Measurements from ENCODE around the gene ZNF385B. TPM values are rescaled to one million over a fixed set of nuclear protein-coding genes. Genes with fewer than 3 reads are reported as not detected.

Gene ZNF385B
- total RNA-seq, 4 donors from 2014 or later = 1.6 to 7.4 (median 3.9) TPM; not detected in 1

DNA sequence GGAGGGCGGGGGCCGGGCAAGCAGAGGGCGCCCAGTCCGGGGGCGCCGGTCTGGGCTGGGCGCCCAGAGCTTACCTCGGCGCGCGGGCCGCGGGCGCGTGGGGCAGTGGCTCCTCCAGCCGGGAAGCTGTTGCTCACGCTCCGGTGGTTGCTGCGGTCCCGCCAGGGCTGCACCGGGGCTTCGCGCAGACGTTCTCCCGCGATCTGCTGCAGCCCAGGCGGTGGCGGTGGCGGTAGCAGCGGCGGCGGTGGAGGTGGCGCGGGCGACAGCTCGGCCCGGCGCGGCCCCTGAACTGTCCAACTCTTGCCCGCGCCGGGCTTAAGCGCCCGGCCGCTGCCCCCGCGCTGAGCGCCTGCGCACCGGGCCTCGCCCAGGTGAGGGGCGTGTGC, 391 bp downstream of the ZNF385B start:
- Histone ChIP-seq H3K4me1 (peaks cover 0 to 15% (median 3%) of the 10 kb centered on the region in 4 donors), H3K9me3 (no peaks in the 10 kb centered on the region), H3K36me3 (no peaks in the 10 kb centered on the region), H3K27ac (no peak overlapping the region), H3K4me3 (peak overlapping the region; percentile 22 to 62 (median 44)), H3K27me3 (peaks cover 0 to 5% of the 10 kb centered on the region in 2 donors)
- TF ChIP-seq POLR2A (IDR thresholded peaks at IDR 0.05) = no peak
- TF ChIP-seq, protein P1, sequence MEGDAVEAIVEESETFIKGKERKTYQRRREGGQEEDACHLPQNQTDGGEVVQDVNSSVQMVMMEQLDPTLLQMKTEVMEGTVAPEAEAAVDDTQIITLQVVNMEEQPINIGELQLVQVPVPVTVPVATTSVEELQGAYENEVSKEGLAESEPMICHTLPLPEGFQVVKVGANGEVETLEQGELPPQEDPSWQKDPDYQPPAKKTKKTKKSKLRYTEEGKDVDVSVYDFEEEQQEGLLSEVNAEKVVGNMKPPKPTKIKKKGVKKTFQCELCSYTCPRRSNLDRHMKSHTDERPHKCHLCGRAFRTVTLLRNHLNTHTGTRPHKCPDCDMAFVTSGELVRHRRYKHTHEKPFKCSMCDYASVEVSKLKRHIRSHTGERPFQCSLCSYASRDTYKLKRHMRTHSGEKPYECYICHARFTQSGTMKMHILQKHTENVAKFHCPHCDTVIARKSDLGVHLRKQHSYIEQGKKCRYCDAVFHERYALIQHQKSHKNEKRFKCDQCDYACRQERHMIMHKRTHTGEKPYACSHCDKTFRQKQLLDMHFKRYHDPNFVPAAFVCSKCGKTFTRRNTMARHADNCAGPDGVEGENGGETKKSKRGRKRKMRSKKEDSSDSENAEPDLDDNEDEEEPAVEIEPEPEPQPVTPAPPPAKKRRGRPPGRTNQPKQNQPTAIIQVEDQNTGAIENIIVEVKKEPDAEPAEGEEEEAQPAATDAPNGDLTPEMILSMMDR (IDR thresholded peaks at IDR 0.05) = no peak
- DNase-seq = peak in 1 of 3 donors; percentile 58

DNA sequence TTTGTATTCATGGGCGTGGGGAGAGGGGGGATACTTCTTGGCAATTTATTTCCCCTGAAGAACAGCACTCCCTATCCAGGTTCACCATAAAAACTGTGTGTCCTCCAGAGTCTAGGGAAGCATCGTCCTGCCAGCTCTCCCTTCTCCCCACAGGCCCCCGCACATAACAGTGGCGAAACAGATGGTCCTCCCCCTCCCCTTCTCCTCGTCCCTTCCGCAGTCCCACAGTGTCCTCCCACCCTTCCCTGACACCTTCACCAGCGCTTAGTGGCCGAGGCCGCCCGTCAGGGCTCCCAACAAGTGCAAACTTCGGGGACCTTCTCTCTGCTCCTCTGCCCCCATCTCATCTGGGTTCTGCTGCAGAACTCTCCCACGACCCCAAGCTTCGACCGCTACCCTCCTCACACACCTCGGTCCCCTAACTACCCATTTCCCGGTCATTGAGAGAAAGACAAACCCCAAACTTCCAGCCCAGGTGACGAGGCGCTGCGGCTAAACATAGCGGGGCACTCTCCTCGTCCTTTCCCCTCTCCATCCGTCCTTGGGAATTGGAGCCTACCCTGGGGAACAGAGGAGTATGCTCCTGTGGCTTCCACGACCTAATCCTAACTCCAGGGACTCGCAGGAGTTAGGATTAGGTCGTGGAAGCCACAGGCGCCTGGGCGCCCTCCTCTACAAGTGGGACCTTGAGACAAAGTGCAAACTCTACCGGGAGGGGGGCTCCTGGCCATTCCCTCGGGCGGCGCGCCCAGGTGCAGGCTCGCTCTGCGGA, 971 bp downstream of the ZNF385B start:
- no peak for DNase-seq
- H3K27me3 ChIP-seq = peaks cover 0 to 5% of the 10 kb centered on the region in 2 donors
- H3K4me3 ChIP-seq = peak overlapping the region; percentile 22 to 62 (median 44)

DNA sequence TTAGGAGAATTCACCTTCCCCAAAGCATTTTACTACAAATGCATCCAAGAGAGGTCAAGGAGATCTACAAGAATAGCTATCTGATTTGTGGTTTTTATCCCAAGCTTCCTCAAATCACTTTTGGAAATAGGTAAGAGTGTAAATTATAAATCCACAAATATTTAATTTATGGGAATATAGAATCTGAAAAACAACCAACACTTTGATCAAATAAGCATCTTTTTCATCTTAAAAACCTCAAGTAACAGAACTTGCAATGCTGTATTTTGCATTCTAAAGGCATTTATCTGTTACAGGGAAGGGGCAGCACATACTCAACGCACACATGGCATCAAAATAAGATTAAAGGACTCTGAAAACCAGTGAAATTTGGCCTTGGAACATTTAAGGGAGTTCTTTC, 1.9 kb downstream of the ZNF385B start:
- H3K4me1 ChIP-seq = peaks cover 0 to 15% (median 3%) of the 10 kb centered on the region in 4 donors
- peaks cover 0 to 5% of the 10 kb centered on the region in 2 donors for H3K27me3 ChIP-seq
- H3K36me3 ChIP-seq = no peaks in the 10 kb centered on the region
- no peak overlapping the region for H3K27ac ChIP-seq
- H3K4me3 ChIP-seq = no peak overlapping the region
- DNase-seq = no peak
- TF ChIP-seq, protein P1 (IDR thresholded peaks at IDR 0.05) = no peak
- no peak for TF ChIP-seq POLR2A (IDR thresholded peaks at IDR 0.05)
- H3K9me3 ChIP-seq = no peaks in the 10 kb centered on the region

More for the DNA sequence above, 971 bp downstream of the ZNF385B start:
- no peak for TF ChIP-seq POLR2A (IDR thresholded peaks at IDR 0.05)
- TF ChIP-seq, protein P1 (IDR thresholded peaks at IDR 0.05) = no peak
- Histone ChIP-seq H3K9me3 (no peaks in the 10 kb centered on the region), H3K4me1 (peaks cover 0 to 15% (median 3%) of the 10 kb centered on the region in 4 donors), H3K36me3 (no peaks in the 10 kb centered on the region), H3K27ac (no peak overlapping the region)

DNA sequence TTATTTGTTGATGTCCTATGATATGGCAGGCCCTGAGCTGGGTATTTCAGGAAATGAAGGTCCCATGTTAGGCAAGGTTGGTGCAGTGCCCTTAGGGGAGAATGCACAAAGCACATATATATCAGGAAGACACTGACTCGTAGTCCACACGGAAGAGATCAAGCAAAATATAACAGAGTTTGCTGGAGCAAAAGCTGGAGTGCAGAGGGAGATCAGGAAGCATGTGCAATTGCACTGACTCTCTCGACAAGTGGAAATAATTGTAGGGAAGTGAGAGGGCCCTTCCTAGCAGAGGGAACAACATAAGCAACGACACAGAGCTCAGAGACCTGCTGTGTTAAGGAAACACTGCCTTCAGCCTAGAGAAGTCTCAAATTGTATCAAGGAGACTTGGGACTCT, 4.2 kb downstream of the ZNF385B start:
- TF ChIP-seq, protein P1 (IDR thresholded peaks at IDR 0.05) = no peak
- TF ChIP-seq POLR2A (IDR thresholded peaks at IDR 0.05) = no peak
- peaks cover 0 to 15% (median 3%) of the 10 kb centered on the region in 4 donors for H3K4me1 ChIP-seq
- no peaks in the 10 kb centered on the region for H3K9me3 ChIP-seq
- no peak overlapping the region for H3K27ac ChIP-seq
- peaks cover 0 to 5% of the 10 kb centered on the region in 2 donors for H3K27me3 ChIP-seq
- no peaks in the 10 kb centered on the region for H3K36me3 ChIP-seq
- no peak overlapping the region for H3K4me3 ChIP-seq
- DNase-seq = no peak

DNA sequence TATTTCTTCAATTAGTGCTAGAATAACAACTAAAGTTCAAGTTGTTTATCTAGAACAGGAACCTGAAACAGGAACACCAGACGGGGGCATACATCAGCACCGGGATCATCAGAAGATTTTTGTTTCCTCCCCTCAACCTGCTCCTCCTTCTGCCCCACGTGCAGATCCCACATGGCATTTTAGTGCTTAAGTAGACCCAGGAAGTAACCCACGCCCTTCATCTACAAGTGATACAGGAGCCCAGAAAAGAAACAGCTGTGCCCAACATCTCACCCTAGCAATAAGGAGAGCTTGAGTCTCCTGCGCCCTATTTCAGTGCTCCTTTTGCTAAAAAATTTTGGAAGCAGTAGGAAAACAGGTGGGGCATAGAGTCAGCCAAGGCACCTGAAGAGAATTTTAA, 5.2 kb downstream of the ZNF385B start:
- Histone ChIP-seq H3K9me3 (no peaks in the 10 kb centered on the region), H3K4me1 (peaks cover 0 to 9% (median 1%) of the 10 kb centered on the region in 4 donors), H3K27ac (no peak overlapping the region), H3K27me3 (no peaks in the 10 kb centered on the region), H3K36me3 (no peaks in the 10 kb centered on the region), H3K4me3 (no peak overlapping the region)
- no peak for TF ChIP-seq POLR2A (IDR thresholded peaks at IDR 0.05)
- TF ChIP-seq, protein P1 (IDR thresholded peaks at IDR 0.05) = no peak
- no peak for DNase-seq

Measured in Peyer's patch (tissue), 4 donors.